Measurements from ENCODE around the gene ZBTB40. TPM values are rescaled to one million over a fixed set of nuclear protein-coding genes. Genes with fewer than 3 reads are reported as not detected.

ZBTB40 gene
- total RNA-seq, 1 experiment from 2014 or later = 11.5 TPM

- DNase-seq (ENCODE audit: low spot score) = no peak
- no peak overlapping the region for H3K4me3 Mint-ChIP-seq
- POLR2A ChIA-PET = no interaction called here
- TF ChIP-seq ZMAT4 (CRISPR knock-in tag; IDR thresholded peaks at IDR 0.05) (no peak), SP1 (CRISPR knock-in tag; conservative IDR thresholded peaks at IDR 0.05) (no peak), SOX15 (CRISPR knock-in tag; IDR thresholded peaks at IDR 0.05) (no peak), TEAD1 (CRISPR knock-in tag; IDR thresholded peaks at IDR 0.05) (no peak), HMGA2 (CRISPR knock-in tag; IDR thresholded peaks at IDR 0.05) (no peak), FOXP4 (CRISPR knock-in tag; IDR thresholded peaks at IDR 0.05) (no peak), JUN (CRISPR knock-in tag; IDR thresholded peaks at IDR 0.05) (no peak), ELF4 (CRISPR knock-in tag; IDR thresholded peaks at IDR 0.05; ENCODE audit: low read depth) (no peak), ZNF121 (CRISPR knock-in tag; IDR thresholded peaks at IDR 0.05) (no peak), HMGXB4 (CRISPR knock-in tag; IDR thresholded peaks at IDR 0.05) (no peak), CBFB (CRISPR knock-in tag; IDR thresholded peaks at IDR 0.05; ENCODE audit: low read depth) (no peak), GRHL2 (CRISPR knock-in tag; IDR thresholded peaks at IDR 0.05; ENCODE audit: insufficient replicate concordance, severe bottlenecking) (no peak), GABPB1 (CRISPR knock-in tag; IDR thresholded peaks at IDR 0.05) (no peak)
- CTCF ChIA-PET = interaction anchor here (1.1 to 1.4 kb wide), 3 partner anchors 109 to 112 kb away, joined by 3 read pairs; no protein-coding TSS in a partner anchor
- H3K4me1 Mint-ChIP-seq = no peaks in the 10 kb centered on the region
- no peaks in the 10 kb centered on the region for H3K9me3 Mint-ChIP-seq
- H3K36me3 Mint-ChIP-seq = no peaks in the 10 kb centered on the region
- peak overlapping the region; percentile 34; the same call in 1 of the 2 replicates for H3K27ac Mint-ChIP-seq
- H3K27me3 Mint-ChIP-seq (ENCODE audit: low read depth) = no peaks in the 10 kb centered on the region
- no peak for ATAC-seq
Measured at GRCh38 chr1:22529901-22530621, 78.4 kb downstream of the ZBTB40 start.

GRCh38 chr1:22530715-22531114 is 79.1 kb downstream of the ZBTB40 start:
- Mint-ChIP-seq H3K27ac (no peak overlapping the region), H3K4me3 (no peak overlapping the region), H3K27me3 (ENCODE audit: low read depth) (no peaks in the 10 kb centered on the region), H3K4me1 (no peaks in the 10 kb centered on the region), H3K36me3 (no peaks in the 10 kb centered on the region), H3K9me3 (no peaks in the 10 kb centered on the region)
- no peak for ATAC-seq
- no peak for DNase-seq (ENCODE audit: low spot score)
- ChIA-PET CTCF (interaction anchor here (1.1 to 1.4 kb wide), 4 partner anchors 40 to 111 kb away, joined by 3 to 4 read pairs (median 3); no protein-coding TSS in a partner anchor), POLR2A (interaction anchor here (1.5 to 1.6 kb wide), 2 partner anchors 12 to 81 kb away, joined by 4 read pairs; no protein-coding TSS in a partner anchor)
- TF ChIP-seq ZSCAN18 (CRISPR knock-in tag; IDR thresholded peaks at IDR 0.05) = no peak
- TF ChIP-seq STAT6 (CRISPR knock-in tag; conservative IDR thresholded peaks at IDR 0.05; ENCODE audit: low read depth) = no peak
- TF ChIP-seq ZNF263 (CRISPR knock-in tag; IDR thresholded peaks at IDR 0.05; ENCODE audit: low read depth) = no peak
- TF ChIP-seq RORB (CRISPR knock-in tag; IDR thresholded peaks at IDR 0.05) = no peak
- no peak for TF ChIP-seq ZNF425 (CRISPR knock-in tag; conservative IDR thresholded peaks at IDR 0.05)
- TF ChIP-seq RELA (CRISPR knock-in tag; IDR thresholded peaks at IDR 0.05; ENCODE audit: borderline replicate concordance) = no peak
